ENCODE data around the gene ARL15.

DNA sequence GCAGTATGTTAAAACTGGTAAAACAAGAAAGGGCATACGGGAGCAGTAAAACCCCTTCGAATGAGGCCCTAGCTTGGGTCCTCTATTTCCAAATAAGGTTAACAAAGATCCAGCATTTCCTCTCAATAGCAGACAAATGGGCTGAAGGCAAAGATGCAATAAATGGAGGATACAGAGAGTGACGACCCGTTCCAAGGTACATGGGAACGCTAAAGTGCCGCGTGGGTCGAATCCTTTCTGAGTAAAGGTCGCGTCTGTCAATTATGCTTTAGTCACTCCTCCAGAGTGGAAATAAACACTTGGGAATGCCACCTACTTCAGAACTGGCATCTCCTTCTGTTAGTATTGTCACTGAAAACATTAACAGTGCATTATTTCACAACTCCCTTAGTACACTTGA, 24.7 kb downstream of the ARL15 start:
- no peak for TF ChIP-seq POLR2A (IDR thresholded peaks at IDR 0.05)
- TF ChIP-seq, protein P1, sequence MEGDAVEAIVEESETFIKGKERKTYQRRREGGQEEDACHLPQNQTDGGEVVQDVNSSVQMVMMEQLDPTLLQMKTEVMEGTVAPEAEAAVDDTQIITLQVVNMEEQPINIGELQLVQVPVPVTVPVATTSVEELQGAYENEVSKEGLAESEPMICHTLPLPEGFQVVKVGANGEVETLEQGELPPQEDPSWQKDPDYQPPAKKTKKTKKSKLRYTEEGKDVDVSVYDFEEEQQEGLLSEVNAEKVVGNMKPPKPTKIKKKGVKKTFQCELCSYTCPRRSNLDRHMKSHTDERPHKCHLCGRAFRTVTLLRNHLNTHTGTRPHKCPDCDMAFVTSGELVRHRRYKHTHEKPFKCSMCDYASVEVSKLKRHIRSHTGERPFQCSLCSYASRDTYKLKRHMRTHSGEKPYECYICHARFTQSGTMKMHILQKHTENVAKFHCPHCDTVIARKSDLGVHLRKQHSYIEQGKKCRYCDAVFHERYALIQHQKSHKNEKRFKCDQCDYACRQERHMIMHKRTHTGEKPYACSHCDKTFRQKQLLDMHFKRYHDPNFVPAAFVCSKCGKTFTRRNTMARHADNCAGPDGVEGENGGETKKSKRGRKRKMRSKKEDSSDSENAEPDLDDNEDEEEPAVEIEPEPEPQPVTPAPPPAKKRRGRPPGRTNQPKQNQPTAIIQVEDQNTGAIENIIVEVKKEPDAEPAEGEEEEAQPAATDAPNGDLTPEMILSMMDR (IDR thresholded peaks at IDR 0.05): no peak
- TF ChIP-seq POLR2AphosphoS5 (IDR thresholded peaks at IDR 0.05): no peak

Data from breast epithelium (tissue), 3 donors.